HG03520 (cell line): ENCODE results near the gene NLGN3.

ENCODE experiments used
- ATAC-seq: cut with Tn5 transposase; IDR thresholded peaks from one replicate; pipeline ENCODE4 v1.9.1; 2021; ENCODE audit warnings: mild to moderate bottlenecking, moderate library complexity; ENCODE audit not compliant: unreplicated experiment

The NLGN3 gene

DNA sequence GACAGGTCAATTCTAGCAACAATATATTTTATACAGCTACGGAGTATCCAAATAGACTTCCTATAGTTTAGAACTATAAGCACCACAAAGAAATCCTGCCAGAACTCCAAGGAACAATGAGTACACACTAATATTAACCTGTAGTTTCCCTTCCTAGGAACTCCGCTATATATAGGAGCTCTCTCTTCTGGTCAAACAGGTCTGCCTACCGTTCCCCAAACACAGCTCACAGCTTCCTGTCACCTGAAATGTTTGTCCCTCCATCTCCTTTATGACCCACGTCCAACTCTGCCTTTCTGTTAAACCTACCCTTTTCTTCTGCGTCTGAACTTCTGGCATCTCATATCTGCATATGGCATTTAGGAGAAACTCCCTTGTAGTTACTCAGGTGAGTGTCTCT is 67.9 kb downstream of the NLGN3 start:
- no peak for ATAC-seq

DNA sequence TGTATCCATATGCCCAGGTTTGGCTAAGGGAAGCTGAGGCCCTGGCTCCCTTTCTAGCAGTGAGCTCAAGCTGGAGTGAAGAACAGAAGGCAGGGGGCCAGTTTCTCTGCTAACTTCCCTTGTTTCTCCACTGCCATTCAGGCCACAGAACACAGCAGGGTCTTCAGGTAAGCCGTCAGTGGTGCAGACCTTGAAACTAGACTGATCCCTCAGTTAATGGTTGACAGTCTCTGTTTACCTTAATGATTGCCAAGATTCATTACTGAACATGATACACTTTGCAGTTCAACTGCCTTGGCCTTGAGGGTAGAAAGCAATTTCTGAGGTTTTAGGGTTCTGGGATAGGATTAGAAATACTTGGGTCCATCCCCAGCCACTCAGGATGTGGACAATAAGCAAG is 69.5 kb downstream of the NLGN3 start:
- ATAC-seq: no peak

DNA sequence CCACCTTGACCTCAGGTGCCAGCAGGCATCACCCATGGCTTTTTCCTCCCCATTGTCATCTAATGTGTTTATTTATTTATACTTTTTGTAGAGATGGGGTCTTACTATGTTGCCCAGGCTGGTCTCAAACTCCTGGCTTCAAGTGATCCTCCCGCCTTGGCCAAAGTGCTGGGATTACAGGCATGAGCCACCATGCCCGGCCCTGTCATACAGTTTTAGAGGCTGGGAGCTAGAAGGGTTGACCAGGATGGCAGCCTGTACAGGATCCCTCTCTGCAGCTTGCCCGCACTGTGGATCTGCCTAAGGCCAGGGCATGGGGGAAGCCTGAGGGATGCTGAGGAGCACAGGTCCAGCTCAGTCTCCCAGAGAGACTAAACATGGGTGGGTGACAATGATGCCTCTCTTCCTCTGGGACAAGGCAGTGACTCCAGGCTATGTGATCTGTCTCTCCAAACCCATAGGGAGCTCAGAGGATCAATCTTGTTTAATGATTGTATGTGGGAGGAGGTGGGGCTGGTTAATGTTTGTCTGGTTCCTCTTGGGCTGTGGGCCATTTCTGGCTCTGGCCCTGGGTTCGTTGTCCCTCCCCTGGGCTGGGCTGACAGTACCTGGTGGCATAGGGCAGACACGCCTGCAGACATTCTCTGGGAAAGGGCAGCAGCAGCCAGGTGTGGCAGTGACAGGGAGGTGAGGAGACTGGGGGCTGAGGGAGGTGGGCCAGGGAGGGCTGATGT is 70.1 kb downstream of the NLGN3 start:
- ATAC-seq: no peak

DNA sequence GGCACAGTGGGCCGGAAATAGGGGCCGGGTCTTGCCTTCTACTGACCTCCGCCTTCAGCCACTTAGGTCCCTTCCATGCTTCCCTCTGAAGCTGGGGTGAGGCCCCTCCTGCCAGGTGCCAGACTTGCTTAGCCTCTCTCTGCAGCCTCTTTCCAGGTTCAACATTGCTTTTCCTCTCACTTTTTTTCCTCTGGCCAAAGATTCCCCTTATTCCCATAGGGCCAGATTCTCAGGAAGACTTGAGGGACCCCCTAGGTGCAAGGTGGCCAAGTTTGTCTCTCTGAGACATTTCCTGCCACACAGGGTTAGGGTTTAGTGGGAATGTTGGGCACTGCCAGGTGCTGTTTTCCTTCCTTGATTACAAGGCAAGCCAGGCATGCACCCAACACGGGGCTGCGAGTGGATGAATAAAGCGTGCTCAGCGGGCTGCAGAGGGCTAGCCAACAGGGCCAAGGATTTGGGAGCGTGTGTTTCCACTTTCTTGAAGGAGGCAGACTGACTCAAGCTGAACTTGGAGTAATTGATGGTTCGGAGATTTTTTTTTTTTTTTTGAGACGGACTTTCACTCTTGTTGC is 70.8 kb downstream of the NLGN3 start:
- ATAC-seq: no peak

DNA sequence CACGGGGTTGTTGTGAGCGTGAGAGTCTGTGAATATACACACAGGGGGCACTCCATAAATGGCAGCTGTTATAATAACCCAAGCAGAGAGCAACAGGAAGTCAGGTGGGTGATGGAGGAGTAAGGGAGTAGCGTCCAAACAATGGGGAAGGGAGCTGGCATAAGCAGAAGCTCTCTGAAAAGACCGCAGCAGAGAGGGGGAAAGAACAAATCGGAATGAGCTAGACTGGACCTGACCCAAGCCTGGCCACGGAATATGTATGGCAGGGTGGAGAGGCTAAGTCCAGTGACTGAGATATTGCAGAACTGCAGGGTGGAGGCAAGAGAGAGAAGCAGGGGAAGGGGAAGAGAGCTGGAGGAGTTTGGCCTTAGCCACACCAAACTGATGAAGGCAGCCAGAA is 71.8 kb downstream of the NLGN3 start:
- no peak for ATAC-seq

DNA sequence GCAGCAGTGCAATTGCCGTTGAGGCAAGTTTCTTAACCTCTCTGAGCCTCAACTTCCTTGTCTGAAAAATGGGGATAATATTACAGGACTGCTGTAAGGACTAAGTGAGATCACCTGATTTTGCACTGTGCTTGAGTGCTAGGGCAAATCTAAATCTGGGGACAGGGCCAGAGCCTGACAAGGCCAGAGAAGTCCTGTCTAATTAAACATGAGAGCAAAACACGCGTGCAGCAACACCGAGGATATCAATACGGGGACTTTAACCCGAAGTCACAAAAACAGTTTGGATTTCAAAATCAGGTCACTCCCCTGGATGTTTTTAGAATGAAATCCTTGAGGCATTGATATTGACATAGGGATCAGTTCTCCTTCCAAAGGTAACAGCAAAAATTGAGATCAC is 72.7 kb downstream of the NLGN3 start:
- no peak for ATAC-seq
